HEK293 (cell line): Measurements from ENCODE around the gene PPP5C.

Source experiments
- CTCF ChIA-PET: fragments of 350-600 bp; formaldehyde crosslinking; extraction: SDS; loops from one replicate; lab custom pipeline; 2021; ENCODE audit warnings: antibody characterized with exemption; lab: Yijun Ruan, JAX
- POLR2A ChIA-PET: fragments of 300-600 bp; formaldehyde crosslinking; extraction: SDS; loops from one replicate; lab custom pipeline; 2020; ENCODE audit warnings: antibody characterized with exemption, inconsistent platforms; lab: Yijun Ruan, JAX
- H3K27ac ChIP-seq: fragments of 200-500 bp; sonication (Bioruptor generic); 2 replicates; pipeline ENCODE4 v1.5.1; 2014; ENCODE audit warnings: low read depth, low read length, control low read depth, inconsistent platforms; ENCODE audit errors: extremely low read depth
- H3K36me3 ChIP-seq, 2 experiments: fragments of 200-500 bp in 1 of 2; sonication (Bioruptor generic) in 1 of 2; 1 replicate in 1 of 2; 2 replicates in 1 of 2; pipeline ENCODE4 v1.5.1; 2014 to 2017; ENCODE audit warnings: inconsistent platforms in 2 of 2, low read length in 2 of 2; ENCODE audit not compliant: control insufficient read depth in 2 of 2, insufficient read depth in 1 of 2
- H3K4me1 ChIP-seq: fragments of 200-500 bp; sonication (Bioruptor generic); 2 replicates; pipeline ENCODE4 v1.5.1; 2014; ENCODE audit warnings: mild to moderate bottlenecking, low read length, inconsistent platforms; ENCODE audit not compliant: control insufficient read depth, insufficient read depth
- H3K4me3 ChIP-seq: 2 replicates; pipeline ENCODE4 v1.5.1; 2011; ENCODE audit warnings: low read depth, mild to moderate bottlenecking, control low read depth, low read length, moderate library complexity
- H3K9me3 ChIP-seq: fragments of 200-500 bp; sonication (Bioruptor generic); 2 replicates; pipeline ENCODE4 v1.5.1; 2014; ENCODE audit warnings: low read depth, low read length, inconsistent platforms; ENCODE audit not compliant: control insufficient read depth, insufficient read depth
- CTCF ChIP-seq: fragments of 450-650 bp; formaldehyde crosslinking; IDR thresholded peaks from 2 replicates; pipeline ENCODE4 v1.5.1; 2016; ENCODE audit warnings: missing biosample characterization, missing genetic modification characterization
- MYNN ChIP-seq: fragments of 450-650 bp; formaldehyde crosslinking; IDR thresholded peaks from 2 replicates; pipeline ENCODE4 v1.5.1; 2016; ENCODE audit warnings: missing biosample characterization, missing genetic modification characterization, borderline replicate concordance
- MZF1 ChIP-seq: fragments of 450-650 bp; formaldehyde crosslinking; IDR thresholded peaks from 2 replicates; pipeline ENCODE4 v1.5.1; 2017; ENCODE audit warnings: missing biosample characterization, missing genetic modification characterization, borderline replicate concordance
- REPIN1 ChIP-seq: fragments of 450-650 bp; formaldehyde crosslinking; IDR thresholded peaks from 2 replicates; pipeline ENCODE4 v1.5.1; 2017; ENCODE audit warnings: missing biosample characterization, missing genetic modification characterization, low read depth
- SALL2 ChIP-seq: fragments of 450-650 bp; formaldehyde crosslinking; IDR thresholded peaks from 2 replicates; pipeline ENCODE4 v1.5.0; 2017; ENCODE audit warnings: missing biosample characterization, mild to moderate bottlenecking, missing genetic modification characterization, borderline replicate concordance
- SCRT1 ChIP-seq: fragments of 450-650 bp; formaldehyde crosslinking; IDR thresholded peaks from 2 replicates; pipeline ENCODE4 v1.5.1; 2016; ENCODE audit warnings: missing biosample characterization, missing genetic modification characterization, borderline replicate concordance
- SETDB1 ChIP-seq: IDR thresholded peaks from one replicate; pipeline ENCODE4 v1.6.1; 2017; ENCODE audit warnings: mild to moderate bottlenecking, low read length, moderate library complexity, mixed read lengths; ENCODE audit not compliant: insufficient read length
- ZBTB20 ChIP-seq: fragments of 450-650 bp; formaldehyde crosslinking; IDR thresholded peaks from 2 replicates; pipeline ENCODE4 v1.5.1; 2016; ENCODE audit warnings: missing biosample characterization, missing genetic modification characterization
- ZBTB48 ChIP-seq: fragments of 450-650 bp; formaldehyde crosslinking; IDR thresholded peaks from 2 replicates; pipeline ENCODE4 v1.5.1; 2016; ENCODE audit warnings: missing biosample characterization, missing genetic modification characterization
- ZBTB7A ChIP-seq: fragments of 450-650 bp; formaldehyde crosslinking; IDR thresholded peaks from 2 replicates; pipeline ENCODE4 v1.5.1; 2016; ENCODE audit warnings: low read depth, missing biosample characterization, missing genetic modification characterization
- ZBTB8A ChIP-seq: fragments of 450-650 bp; formaldehyde crosslinking; IDR thresholded peaks from 2 replicates; pipeline ENCODE4 v1.5.1; 2016; ENCODE audit warnings: missing biosample characterization, missing genetic modification characterization
- ZNF10 ChIP-seq: fragments of 450-650 bp; formaldehyde crosslinking; IDR thresholded peaks from 2 replicates; pipeline ENCODE4 v1.5.1; 2017; ENCODE audit warnings: missing biosample characterization, missing genetic modification characterization
- ZNF175 ChIP-seq: fragments of 450-650 bp; formaldehyde crosslinking; IDR thresholded peaks from 2 replicates; pipeline ENCODE4 v1.5.1; 2016; ENCODE audit warnings: missing biosample characterization, missing genetic modification characterization
- ZNF324 ChIP-seq: fragments of 450-650 bp; formaldehyde crosslinking; IDR thresholded peaks from 2 replicates; pipeline ENCODE4 v1.5.1; 2016; ENCODE audit warnings: missing biosample characterization, missing genetic modification characterization
- ZNF354C ChIP-seq: fragments of 450-650 bp; formaldehyde crosslinking; IDR thresholded peaks from 2 replicates; pipeline ENCODE4 v1.5.1; 2016; ENCODE audit warnings: missing biosample characterization, missing genetic modification characterization, low read depth, borderline replicate concordance
- ZNF596 ChIP-seq: fragments of 450-650 bp; IDR thresholded peaks from 2 replicates; pipeline ENCODE4 v1.5.0; 2018; ENCODE audit warnings: missing biosample characterization, mild to moderate bottlenecking, missing genetic modification characterization, moderate library complexity
- ZNF654 ChIP-seq: fragments of 450-650 bp; formaldehyde crosslinking; IDR thresholded peaks from 2 replicates; pipeline ENCODE4 v1.5.1; 2016; ENCODE audit warnings: low read depth, missing biosample characterization, missing genetic modification characterization
- ZNF670 ChIP-seq: fragments of 450-650 bp; formaldehyde crosslinking; IDR thresholded peaks from 2 replicates; pipeline ENCODE4 v1.5.1; 2016; ENCODE audit warnings: missing biosample characterization, missing genetic modification characterization, low read depth
- ZSCAN30 ChIP-seq: fragments of 450-650 bp; IDR thresholded peaks from 2 replicates; pipeline ENCODE4 v1.5.1; 2018; ENCODE audit warnings: missing biosample characterization, mild to moderate bottlenecking, missing genetic modification characterization, moderate library complexity
- ZSCAN4 ChIP-seq: fragments of 450-650 bp; formaldehyde crosslinking; IDR thresholded peaks from 2 replicates; pipeline ENCODE4 v1.5.1; 2017; ENCODE audit warnings: missing biosample characterization, missing genetic modification characterization
- TF ChIP-seq, protein P1 (sequence below): fragments of 450-650 bp; formaldehyde crosslinking; IDR thresholded peaks from 2 replicates; pipeline ENCODE4 v1.5.1; 2016; ENCODE audit warnings: missing biosample characterization, missing genetic modification characterization, low read depth
- TF ChIP-seq, protein P2 (sequence below): fragments of 450-650 bp; formaldehyde crosslinking; IDR thresholded peaks from 2 replicates; pipeline ENCODE4 v1.5.1; 2016; ENCODE audit warnings: missing biosample characterization, missing genetic modification characterization, low read depth
- TF ChIP-seq, protein P3 (sequence below): fragments of 450-650 bp; formaldehyde crosslinking; IDR thresholded peaks from 2 replicates; pipeline ENCODE4 v1.5.1; 2017; ENCODE audit warnings: missing biosample characterization, missing genetic modification characterization
- TF ChIP-seq, protein P4 (sequence below): fragments of 450-650 bp; formaldehyde crosslinking; IDR thresholded peaks from 2 replicates; pipeline ENCODE4 v1.5.1; 2016; ENCODE audit warnings: missing biosample characterization, missing genetic modification characterization

The PPP5C gene

GRCh38 chr19:46390121-46390858, 43.4 kb downstream of the PPP5C start:
- POLR2A ChIA-PET: no interaction called here
- Histone ChIP-seq H3K4me3 (no peak overlapping the region), H3K4me1 (no peaks in the 10 kb centered on the region), H3K9me3 (no peaks in the 10 kb centered on the region), H3K36me3 (peaks cover 31 to 67% of the 10 kb centered on the region in 2 experiments), H3K27ac (no peak overlapping the region)
- TF ChIP-seq ZBTB20 (tag by site-specific recombination) (no peak), ZBTB7A (no peak), ZSCAN30 (tag by site-specific recombination) (no peak), SALL2 (no peak), ZNF175 (tag by site-specific recombination) (no peak), CTCF (tag by site-specific recombination) (no peak), ZNF354C (tag by site-specific recombination) (no peak)
- TF ChIP-seq, protein P1, sequence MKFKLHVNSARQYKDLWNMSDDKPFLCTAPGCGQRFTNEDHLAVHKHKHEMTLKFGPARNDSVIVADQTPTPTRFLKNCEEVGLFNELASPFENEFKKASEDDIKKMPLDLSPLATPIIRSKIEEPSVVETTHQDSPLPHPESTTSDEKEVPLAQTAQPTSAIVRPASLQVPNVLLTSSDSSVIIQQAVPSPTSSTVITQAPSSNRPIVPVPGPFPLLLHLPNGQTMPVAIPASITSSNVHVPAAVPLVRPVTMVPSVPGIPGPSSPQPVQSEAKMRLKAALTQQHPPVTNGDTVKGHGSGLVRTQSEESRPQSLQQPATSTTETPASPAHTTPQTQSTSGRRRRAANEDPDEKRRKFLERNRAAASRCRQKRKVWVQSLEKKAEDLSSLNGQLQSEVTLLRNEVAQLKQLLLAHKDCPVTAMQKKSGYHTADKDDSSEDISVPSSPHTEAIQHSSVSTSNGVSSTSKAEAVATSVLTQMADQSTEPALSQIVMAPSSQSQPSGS: no peak
- CTCF ChIA-PET: interaction anchor here (2.3 kb wide), 1 partner anchor 124 kb away, joined by 7 read pairs; no protein-coding TSS in a partner anchor

- POLR2A ChIA-PET: no interaction called here
- TF ChIP-seq ZBTB48 (no peak), ZNF324 (tag by site-specific recombination) (no peak), MZF1 (tag by site-specific recombination) (no peak), ZNF10 (tag by site-specific recombination) (peak; percentile 88), SCRT1 (tag by site-specific recombination) (no peak), MYNN (tag by site-specific recombination) (no peak), SETDB1 (no peak), ZNF596 (no peak), ZBTB8A (tag by site-specific recombination) (no peak), ZNF654 (tag by site-specific recombination) (no peak), REPIN1 (no peak), ZNF670 (tag by site-specific recombination) (no peak), ZSCAN4 (no peak)
- TF ChIP-seq, protein P2, sequence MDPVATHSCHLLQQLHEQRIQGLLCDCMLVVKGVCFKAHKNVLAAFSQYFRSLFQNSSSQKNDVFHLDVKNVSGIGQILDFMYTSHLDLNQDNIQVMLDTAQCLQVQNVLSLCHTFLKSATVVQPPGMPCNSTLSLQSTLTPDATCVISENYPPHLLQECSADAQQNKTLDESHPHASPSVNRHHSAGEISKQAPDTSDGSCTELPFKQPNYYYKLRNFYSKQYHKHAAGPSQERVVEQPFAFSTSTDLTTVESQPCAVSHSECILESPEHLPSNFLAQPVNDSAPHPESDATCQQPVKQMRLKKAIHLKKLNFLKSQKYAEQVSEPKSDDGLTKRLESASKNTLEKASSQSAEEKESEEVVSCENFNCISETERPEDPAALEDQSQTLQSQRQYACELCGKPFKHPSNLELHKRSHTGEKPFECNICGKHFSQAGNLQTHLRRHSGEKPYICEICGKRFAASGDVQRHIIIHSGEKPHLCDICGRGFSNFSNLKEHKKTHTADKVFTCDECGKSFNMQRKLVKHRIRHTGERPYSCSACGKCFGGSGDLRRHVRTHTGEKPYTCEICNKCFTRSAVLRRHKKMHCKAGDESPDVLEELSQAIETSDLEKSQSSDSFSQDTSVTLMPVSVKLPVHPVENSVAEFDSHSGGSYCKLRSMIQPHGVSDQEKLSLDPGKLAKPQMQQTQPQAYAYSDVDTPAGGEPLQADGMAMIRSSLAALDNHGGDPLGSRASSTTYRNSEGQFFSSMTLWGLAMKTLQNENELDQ (tag by site-specific recombination): no peak
- TF ChIP-seq, protein P3, sequence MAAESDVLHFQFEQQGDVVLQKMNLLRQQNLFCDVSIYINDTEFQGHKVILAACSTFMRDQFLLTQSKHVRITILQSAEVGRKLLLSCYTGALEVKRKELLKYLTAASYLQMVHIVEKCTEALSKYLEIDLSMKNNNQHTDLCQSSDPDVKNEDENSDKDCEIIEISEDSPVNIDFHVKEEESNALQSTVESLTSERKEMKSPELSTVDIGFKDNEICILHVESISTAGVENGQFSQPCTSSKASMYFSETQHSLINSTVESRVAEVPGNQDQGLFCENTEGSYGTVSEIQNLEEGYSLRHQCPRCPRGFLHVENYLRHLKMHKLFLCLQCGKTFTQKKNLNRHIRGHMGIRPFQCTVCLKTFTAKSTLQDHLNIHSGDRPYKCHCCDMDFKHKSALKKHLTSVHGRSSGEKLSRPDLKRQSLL (tag by site-specific recombination): 0 out of 2 replicates have a peak, but pooled peaks have one; percentile 20
- TF ChIP-seq, protein P4, sequence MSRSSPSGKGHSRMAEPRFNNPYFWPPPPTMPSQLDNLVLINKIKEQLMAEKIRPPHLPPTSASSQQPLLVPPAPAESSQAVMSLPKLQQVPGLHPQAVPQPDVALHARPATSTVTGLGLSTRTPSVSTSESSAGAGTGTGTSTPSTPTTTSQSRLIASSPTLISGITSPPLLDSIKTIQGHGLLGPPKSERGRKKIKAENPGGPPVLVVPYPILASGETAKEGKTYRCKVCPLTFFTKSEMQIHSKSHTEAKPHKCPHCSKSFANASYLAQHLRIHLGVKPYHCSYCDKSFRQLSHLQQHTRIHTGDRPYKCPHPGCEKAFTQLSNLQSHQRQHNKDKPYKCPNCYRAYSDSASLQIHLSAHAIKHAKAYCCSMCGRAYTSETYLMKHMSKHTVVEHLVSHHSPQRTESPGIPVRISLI (tag by site-specific recombination): no peak
- CTCF ChIA-PET: interaction anchor here (2.3 to 6.0 kb wide), 2 partner anchors 108 to 123 kb away, joined by 7 to 75 read pairs; no protein-coding TSS in a partner anchor
- Histone ChIP-seq H3K27ac (no peak overlapping the region), H3K4me1 (no peaks in the 10 kb centered on the region), H3K9me3 (no peaks in the 10 kb centered on the region), H3K36me3 (peaks cover 25 to 63% of the 10 kb centered on the region in 2 experiments), H3K4me3 (no peak overlapping the region)
These were observed 44.0 kb downstream of the PPP5C start for GRCh38 chr19:46390866-46391265.
